Activated CD8-positive, alpha-beta memory T cell treated with anti-CD3 and anti-CD28 coated beads for 1 hour (primary cell): ENCODE data around the gene PIAS1.
"Not testable (repeated sequence)": the region's sequence is repeated elsewhere in the genome, so short reads cannot be mapped to it uniquely, and the experiment has no call there.

Experiments
- DNase-seq, 2 donors: peaks; one replicate each; pipeline ENCODE4 v3.0.0-alpha.2; 2020; ENCODE audit warnings: low read depth in 1 of 2; ENCODE audit errors: extremely low read depth in 1 of 2

PIAS1 gene

GRCh38 chr15:68200016-68200861 is 146.1 kb downstream of the PIAS1 start:
- DNase-seq = no peak

- no peak for DNase-seq
Measured at GRCh38 chr15:68201153-68201878, 147.2 kb downstream of the PIAS1 start.

GRCh38 chr15:68201879-68202261 is 147.8 kb downstream of the PIAS1 start:
- DNase-seq = no peak

DNA sequence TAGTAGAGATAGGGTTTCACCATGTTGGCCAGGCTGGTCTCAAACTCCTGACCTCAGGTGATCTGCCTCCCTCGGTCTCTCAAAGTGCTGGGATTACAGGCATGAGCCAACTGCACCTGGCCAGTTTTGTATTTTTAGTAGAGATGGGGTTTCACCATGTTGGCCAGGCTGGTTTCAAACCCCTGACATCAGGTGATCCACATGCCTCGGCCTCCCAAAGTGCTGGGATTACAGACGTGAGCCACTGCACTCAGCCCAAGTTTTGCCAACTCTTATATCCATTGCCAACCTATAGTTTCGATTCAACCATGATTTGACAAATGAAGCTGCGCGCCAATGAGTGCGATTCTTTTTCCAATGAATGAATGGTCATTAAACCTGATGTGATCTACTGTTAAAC is 148.9 kb downstream of the PIAS1 start:
- DNase-seq = not testable (repeated sequence)

DNA sequence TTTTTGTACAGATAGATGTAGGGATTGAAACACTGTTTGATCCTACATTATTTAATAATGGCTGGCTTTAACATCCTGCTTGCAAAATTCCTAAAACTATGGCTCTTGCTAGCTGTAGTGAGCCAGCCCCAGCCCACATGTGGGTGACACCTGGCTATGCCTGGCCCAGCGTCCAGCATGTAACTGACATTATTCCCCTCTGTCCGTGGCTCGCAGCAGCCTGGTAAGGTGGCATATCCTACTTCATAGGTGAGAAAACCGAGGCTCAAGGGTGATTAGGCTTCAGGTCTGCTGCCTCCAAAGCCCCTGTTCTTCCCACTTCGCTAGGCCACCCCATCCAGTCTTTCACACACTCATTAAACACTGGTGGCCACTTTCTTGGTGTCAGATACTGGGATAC is 149.4 kb downstream of the PIAS1 start:
- DNase-seq = no peak

GRCh38 chr15:68203956-68204355 is 149.8 kb downstream of the PIAS1 start:
- DNase-seq = no peak

DNA sequence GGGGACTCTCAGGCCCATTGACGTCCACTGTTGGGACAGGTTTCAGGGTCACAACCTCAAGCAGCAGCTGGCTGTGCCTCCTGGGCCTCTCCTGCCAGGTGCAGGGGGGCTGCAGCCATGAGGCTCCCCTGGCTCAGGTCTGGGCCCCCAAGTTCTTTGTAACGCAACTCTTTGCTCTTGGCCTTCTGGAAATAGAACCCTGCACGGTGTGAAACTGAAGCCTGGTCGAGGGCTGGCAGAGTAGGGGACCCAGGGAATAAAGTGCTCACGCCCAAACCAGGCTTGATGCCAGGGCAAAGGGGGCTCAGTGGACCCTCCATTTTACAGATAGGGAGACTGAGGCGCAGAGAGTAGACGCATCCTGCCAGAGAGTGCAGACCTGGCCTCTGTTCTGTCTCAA is 150.2 kb downstream of the PIAS1 start:
- no peak for DNase-seq

DNA sequence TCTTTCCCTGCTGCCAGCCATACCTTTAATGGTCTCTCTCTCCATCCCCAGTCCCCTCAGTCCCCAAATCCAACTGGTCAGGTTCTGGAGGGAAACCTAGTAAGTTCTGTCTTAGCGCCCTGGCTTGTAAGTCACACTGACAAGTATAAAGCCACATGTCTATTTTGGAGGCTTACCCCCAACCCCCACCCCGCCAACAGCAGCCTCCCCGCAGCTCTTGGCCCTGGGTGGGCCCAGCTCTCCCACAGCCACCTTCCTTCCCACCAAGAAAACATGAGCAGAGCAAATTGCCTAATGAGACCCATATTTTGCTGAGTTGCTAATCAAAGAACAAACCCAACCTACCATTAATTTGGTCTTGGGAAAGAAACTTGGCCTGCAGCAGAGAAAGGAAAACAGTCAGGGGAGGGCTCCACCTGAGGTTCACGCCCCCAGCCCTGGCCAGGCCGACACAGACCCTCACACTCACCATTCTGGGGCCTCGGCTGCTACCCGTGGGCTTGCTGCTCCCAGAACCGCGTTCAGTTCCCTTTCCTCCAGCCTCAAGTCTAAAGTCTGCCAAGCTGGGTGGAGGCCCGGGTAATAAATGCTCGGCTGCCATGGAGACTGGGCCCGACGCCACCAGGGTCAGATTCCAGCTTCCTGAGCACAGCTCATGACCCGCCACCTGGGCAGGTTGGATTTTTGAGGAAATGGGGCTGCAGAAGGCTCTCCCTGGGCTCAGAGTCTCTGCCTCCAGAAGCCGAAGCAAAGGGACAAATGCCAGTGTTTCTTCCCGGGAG is 150.9 kb downstream of the PIAS1 start, which contains the start of gene CALML4:
TSS of gene CALML4 (minus strand) at position 557 of the 782 bp plus-strand sequence. CDS start at position 472, 85 bp downstream.
- DNase-seq = no peak

GRCh38 chr15:68205558-68205944 is 151.4 kb downstream of the PIAS1 start:
- no peak for DNase-seq

DNA sequence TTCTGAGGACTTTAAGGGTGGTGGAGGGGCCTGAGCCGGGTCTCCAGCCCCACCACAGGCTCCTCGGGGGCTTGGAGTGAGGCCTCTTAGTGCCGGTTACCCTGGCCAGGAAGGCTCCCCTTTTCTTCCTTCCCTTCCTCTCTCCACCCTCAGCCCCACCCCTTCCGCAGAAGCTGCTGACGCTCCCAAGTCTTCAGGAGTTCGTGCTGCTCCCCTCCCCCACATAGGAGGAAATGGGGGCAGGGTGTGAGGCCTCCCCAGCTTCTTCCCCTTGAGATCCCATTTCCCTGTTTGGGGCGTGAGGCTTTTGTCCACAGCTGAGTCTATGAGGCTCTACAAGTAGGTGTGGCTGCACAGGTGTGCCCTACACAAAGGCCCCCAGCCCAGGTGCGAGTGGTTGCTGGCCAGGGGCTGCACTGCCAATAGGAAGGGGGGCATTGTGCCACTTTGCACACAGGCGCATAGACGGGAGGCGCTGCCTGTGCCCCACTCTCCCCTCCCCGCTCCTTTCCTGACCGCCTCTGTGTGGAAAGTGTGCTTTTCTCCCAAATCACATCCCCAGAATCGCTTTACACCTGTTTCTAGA is 151.9 kb downstream of the PIAS1 start:
- no peak for DNase-seq

DNA sequence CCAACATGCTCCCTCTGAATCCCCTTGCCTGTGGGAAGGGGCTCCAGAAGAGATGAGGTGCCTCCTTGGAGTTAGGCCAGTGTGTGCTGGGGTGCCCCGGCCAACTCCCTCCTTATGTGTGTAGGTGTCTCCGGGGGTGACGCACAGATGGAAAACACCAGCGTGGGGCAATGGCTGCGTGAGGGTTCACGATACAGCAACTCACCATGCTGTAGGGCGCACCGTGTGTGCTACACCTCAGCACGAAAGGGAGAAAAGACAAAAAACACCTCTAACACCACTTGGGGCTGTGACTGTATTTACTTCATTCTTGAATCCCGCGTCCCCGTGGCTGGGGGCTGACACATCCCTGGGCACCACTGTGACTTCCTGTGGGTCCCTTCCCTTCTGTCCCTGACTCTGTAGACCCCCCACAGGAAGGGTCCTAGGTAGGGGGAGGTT is 152.6 kb downstream of the PIAS1 start:
- no peak for DNase-seq

- no peak for DNase-seq
Measured at GRCh38 chr15:68207176-68207935, 153.2 kb downstream of the PIAS1 start.

GRCh38 chr15:68208136-68208535 is 154.0 kb downstream of the PIAS1 start:
- no peak for DNase-seq

GRCh38 chr15:68208636-68209240 is 154.6 kb downstream of the PIAS1 start:
- no peak for DNase-seq

GRCh38 chr15:68209272-68209671 is 155.2 kb downstream of the PIAS1 start:
- DNase-seq = no peak

DNA sequence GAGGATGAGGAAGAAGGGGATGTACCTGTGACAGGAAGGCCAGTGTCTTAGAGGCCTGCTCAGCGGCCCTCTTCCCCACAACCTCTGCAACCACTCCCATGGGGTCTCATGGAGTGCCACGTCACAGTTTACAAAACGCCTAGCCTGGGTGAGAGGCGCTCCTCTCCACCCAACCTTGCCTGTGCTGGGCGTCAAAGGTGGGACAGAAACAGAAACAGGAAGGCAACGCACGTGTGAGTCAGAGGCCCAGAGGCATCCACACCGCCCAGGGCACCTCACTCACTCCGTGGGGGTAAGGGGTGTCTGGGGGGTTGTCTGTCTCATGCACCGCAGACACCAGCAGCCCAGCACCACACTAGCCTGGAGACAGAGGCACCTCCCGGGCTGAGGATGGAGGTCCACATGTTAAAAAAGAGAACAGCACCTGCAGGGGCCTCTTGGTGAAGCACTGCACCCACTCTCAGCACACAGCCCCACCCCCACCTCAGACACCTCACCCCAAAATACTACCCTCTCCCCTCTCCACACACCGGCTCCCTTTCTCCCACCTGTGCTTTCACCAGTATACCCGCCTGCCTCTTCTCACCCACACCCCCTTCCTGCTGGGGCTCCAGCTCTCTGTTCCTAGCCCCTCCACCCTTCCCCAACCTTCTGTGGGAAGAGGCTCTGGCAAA is 155.8 kb downstream of the PIAS1 start:
- peak in 1 of 2 donors; percentile 10 for DNase-seq

DNA sequence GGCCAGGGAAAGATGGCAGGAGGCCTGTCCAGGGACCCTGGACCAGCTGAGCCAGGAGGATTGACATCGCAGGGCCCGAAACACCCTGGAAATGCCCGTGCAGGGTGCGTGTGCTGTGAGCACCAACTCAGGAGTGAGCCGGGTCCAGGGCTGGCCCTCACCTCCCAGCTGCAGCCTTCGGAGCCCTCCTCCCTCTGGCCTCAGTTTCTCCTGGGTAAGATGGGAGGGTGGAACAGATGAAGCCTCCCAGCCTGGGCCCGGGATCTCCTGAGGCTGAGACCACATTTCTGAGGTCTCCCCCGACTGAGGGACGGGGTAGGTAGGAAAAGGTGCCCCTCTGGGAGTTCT is 156.3 kb downstream of the PIAS1 start:
- no peak for DNase-seq

GRCh38 chr15:68210821-68211655 is 156.9 kb downstream of the PIAS1 start:
- DNase-seq = peak in 1 of 2 donors; percentile 32
